Tibial nerve (tissue), 4 donors: ENCODE results near the gene YES1. TPM values are rescaled to one million over a fixed set of nuclear protein-coding genes. Genes with fewer than 3 reads are reported as not detected.
"Not testable (repeated sequence)": the region's sequence is repeated elsewhere in the genome, so short reads cannot be mapped to it uniquely, and the experiment has no call there.

Experiments used
- DNase-seq, 2 donors: peaks; one replicate each; pipeline ENCODE4 v3.0.0-alpha.2; 2019; ENCODE audit warnings: low spot score in 2 of 2
- H3K27ac ChIP-seq, 4 donors: fragments of 200-600 bp; sonication (generic) in 3 of 4; one replicate each; pipeline ENCODE4 v1.5.1; 2017 to 2019; ENCODE audit warnings: mild to moderate bottlenecking in 1 of 4
- H3K27me3 ChIP-seq, 2 donors: fragments of 200-600 bp; sonication (generic) in 1 of 2; one replicate each; pipeline versions ENCODE4 v1.5.1 to v1.6.0; 2017 to 2019
- H3K36me3 ChIP-seq, 3 donors: fragments of 200-600 bp; sonication (generic); one replicate each; pipeline ENCODE4 v1.5.1; 2018 to 2019
- H3K4me1 ChIP-seq, 4 donors: fragments of 200-600 bp; sonication (generic) in 3 of 4; one replicate each; pipeline ENCODE4 v1.5.1; 2017 to 2019
- H3K4me3 ChIP-seq, 4 donors: fragments of 200-600 bp; sonication (generic) in 3 of 4; one replicate each; pipeline ENCODE4 v1.5.1; 2017 to 2019; ENCODE audit warnings: mild to moderate bottlenecking in 1 of 4, moderate library complexity in 1 of 4
- H3K9me3 ChIP-seq, 4 donors: fragments of 200-600 bp; sonication (generic) in 3 of 4; one replicate each; pipeline ENCODE4 v1.5.1; 2017 to 2019
- CTCF ChIP-seq, 5 experiments: fragments of 200-600 bp in 3 of 5; fragments of 450-650 bp in 2 of 5; sonication (generic) in 3 of 5; IDR thresholded peaks; one replicate each; pipeline ENCODE4 v1.5.1; 2016 to 2019; ENCODE audit warnings: antibody characterized with exemption in 5 of 5, mild to moderate bottlenecking in 3 of 5, moderate library complexity in 2 of 5
- EP300 ChIP-seq, 2 donors: sonication (generic); formaldehyde crosslinking; IDR thresholded peaks; one replicate each; pipeline ENCODE4 v1.6.1; 2017; ENCODE audit warnings: antibody characterized with exemption in 2 of 2, mild to moderate bottlenecking in 1 of 2
- POLR2A ChIP-seq, 2 donors: fragments of 450-650 bp; IDR thresholded peaks; one replicate each; pipeline ENCODE4 v1.6.1; 2017; ENCODE audit warnings: antibody characterized with exemption in 2 of 2, mild to moderate bottlenecking in 2 of 2, moderate library complexity in 2 of 2
- WGBS, 2 donors: methylation state at CpG; one replicate each; pipeline ENCODE4 v1.1.5; 2018; 5-methylcytosine and 5-hydroxymethylcytosine counted together
- total RNA-seq, 4 donors: library from RNA; depleted of rRNA; stranded (reverse); fragments of >200 nt; gene quantifications; one replicate each; pipeline ENCODE4 v1.1.0, GENCODE V29; 2016

YES1 gene
- total RNA-seq, 4 donors from 2014 or later = 47.5 to 73.0 (median 59.1) TPM

DNA sequence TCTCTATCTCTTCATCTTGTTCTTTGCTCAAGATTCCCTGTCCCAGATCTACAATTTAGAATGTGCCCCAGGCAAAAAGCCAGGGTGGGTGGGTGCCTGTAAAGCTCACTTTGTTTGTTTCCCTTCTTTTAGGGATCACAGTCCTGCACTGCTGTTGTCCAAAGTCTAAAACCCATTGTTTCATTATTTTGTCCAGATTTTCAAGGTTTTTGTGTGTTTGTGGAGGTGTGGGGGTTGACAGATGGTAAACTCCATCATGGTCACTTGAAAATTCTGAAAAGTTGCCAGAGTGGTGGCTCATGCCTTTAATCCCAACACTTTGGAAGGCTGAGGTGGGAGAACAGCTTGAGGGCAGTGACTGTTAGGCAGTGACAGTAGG lies 41.5 kb downstream of the YES1 start:
- no peak for DNase-seq
- H3K4me1 ChIP-seq = no peaks in the 10 kb centered on the region
- no peaks in the 10 kb centered on the region for H3K27me3 ChIP-seq
- H3K9me3 ChIP-seq = no peaks in the 10 kb centered on the region
- H3K27ac ChIP-seq = no peak overlapping the region
- TF ChIP-seq POLR2A (IDR thresholded peaks at IDR 0.05) (no peak), EP300 (IDR thresholded peaks at IDR 0.05) (no peak), CTCF (IDR thresholded peaks at IDR 0.05) (no peak)
- H3K36me3 ChIP-seq = no peaks in the 10 kb centered on the region
- H3K4me3 ChIP-seq = no peak overlapping the region

DNA sequence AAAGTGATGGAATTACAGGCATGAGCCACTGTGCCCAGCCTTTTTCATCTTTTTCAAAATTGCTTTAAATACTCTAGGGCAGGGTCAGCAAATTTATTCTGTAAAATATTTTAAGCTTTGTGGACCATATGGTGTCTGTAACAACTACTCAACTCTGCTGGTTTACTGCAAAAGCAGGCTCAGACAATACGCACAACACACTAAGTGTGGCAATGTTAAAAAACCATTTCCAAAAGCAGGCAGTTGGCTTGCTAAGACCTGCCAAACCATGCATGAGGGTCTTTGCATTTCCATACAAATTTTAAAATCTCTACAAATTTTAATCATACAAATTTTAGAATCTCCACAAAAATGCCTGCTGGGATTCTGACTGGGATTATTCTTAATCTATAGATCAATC lies 44.1 kb downstream of the YES1 start:
- TF ChIP-seq CTCF (IDR thresholded peaks at IDR 0.05) = no peak
- TF ChIP-seq POLR2A (IDR thresholded peaks at IDR 0.05) = no peak
- no peak for TF ChIP-seq EP300 (IDR thresholded peaks at IDR 0.05)
- WGBS, 2 donors = 97 to 100% methylated on average over 1 of the region's 1 CpG
- Histone ChIP-seq H3K4me1 (peaks cover 0 to 4% (median 0%) of the 10 kb centered on the region in 4 donors), H3K4me3 (no peak overlapping the region), H3K27ac (no peak overlapping the region), H3K36me3 (no peaks in the 10 kb centered on the region), H3K27me3 (no peaks in the 10 kb centered on the region), H3K9me3 (no peaks in the 10 kb centered on the region)
- DNase-seq = no peak

DNA sequence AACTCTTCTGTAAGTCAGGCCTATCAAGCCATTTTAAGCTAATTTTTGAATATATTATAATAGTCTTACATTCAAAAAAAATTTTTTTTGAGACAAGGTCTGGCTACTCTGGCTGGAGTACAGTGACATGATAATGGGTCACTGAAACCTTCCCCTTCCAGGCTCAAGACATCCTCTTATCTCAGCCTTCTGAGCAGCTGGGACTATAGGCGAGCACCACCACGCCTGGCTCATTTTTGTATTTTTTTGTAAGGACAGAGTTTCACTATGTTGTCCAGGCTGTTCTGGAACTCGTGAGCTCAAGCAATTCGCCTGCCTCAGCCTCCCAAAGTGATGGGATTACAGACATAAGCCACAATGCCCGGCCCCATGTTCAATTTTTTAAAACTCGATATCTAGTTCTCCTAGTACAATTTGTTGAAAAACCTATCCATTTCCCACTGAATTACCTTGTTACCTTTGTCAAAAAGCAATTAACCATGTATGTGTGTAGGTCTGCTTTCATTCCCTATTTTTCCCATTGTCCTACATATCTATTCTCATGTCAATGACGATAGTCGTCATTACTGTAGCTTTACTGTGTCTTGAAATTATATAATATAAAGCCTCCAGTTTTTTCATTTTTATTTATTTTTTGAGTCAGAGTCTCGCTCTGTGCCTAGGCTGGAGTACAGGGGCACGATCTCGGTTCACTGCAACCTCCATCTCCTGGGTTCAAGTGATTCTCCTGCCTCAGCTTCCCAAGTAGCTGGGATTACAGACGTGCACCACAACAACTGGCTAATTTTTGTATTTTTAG lies 44.8 kb downstream of the YES1 start:
- Histone ChIP-seq H3K27me3 (no peaks in the 10 kb centered on the region), H3K27ac (no peak overlapping the region), H3K9me3 (no peaks in the 10 kb centered on the region), H3K4me1 (peaks cover 0 to 4% (median 0%) of the 10 kb centered on the region in 4 donors), H3K36me3 (no peaks in the 10 kb centered on the region), H3K4me3 (no peak overlapping the region)
- DNase-seq = no peak
- WGBS, 2 donors = 92 to 94% methylated on average over 12 of the region's 12 CpGs
- TF ChIP-seq POLR2A (IDR thresholded peaks at IDR 0.05) (no peak), EP300 (IDR thresholded peaks at IDR 0.05) (no peak)

- DNase-seq = no peak
- peaks cover 0 to 4% (median 0%) of the 10 kb centered on the region in 4 donors for H3K4me1 ChIP-seq
- H3K9me3 ChIP-seq = no peaks in the 10 kb centered on the region
- H3K27me3 ChIP-seq = no peaks in the 10 kb centered on the region
- H3K27ac ChIP-seq = no peak overlapping the region
- 87 to 95% methylated on average over 1 of the region's 1 CpG for WGBS, 2 donors
- H3K4me3 ChIP-seq = no peak overlapping the region
- TF ChIP-seq POLR2A (IDR thresholded peaks at IDR 0.05) = no peak
- TF ChIP-seq CTCF (IDR thresholded peaks at IDR 0.05) = no peak
- no peak for TF ChIP-seq EP300 (IDR thresholded peaks at IDR 0.05)
- H3K36me3 ChIP-seq = no peaks in the 10 kb centered on the region
Measured at GRCh38 chr18:766550-766860, 45.5 kb downstream of the YES1 start.

DNA sequence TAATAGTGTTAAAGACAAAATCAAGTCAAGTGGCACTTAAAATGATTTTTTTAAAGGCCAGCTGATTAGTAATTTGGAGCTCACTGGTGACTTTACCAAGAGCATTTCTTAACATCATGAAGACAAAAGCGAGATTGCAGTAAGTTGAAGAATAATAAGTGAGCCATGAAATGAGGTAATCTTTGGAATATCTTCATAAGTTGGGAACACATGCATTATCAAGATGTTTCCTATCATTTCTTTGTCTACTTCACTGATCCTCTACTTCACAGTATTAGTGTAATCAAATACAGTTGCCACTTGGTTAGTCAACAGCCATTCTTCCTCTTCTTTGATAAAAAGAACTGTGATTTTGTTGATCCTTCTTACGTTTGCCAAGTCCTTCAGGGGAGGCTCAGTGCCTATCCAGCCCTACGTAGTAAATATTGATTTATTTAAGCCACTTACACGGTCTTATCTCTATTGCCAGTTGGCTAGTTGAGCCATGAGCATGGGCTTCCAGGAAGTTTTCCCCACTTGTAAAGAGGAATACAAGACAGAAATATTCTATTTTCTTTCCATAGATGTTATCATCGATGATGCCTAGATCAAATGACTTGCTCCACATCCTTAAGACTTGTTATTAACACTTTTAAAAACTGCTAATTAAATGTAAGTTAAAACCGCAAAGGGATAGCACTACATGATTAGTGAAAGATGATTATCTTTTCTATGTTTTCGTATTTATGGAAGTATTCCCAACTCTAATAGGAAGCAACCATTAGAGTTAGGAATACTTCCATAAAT lies 46.1 kb downstream of the YES1 start:
- TF ChIP-seq EP300 (IDR thresholded peaks at IDR 0.05) (no peak), POLR2A (IDR thresholded peaks at IDR 0.05) (no peak), CTCF (IDR thresholded peaks at IDR 0.05) (no peak)
- H3K4me3 ChIP-seq = no peak overlapping the region
- H3K27me3 ChIP-seq = no peaks in the 10 kb centered on the region
- no peak overlapping the region for H3K27ac ChIP-seq
- DNase-seq = no peak
- H3K36me3 ChIP-seq = no peaks in the 10 kb centered on the region
- peaks cover 0 to 4% (median 0%) of the 10 kb centered on the region in 4 donors for H3K4me1 ChIP-seq
- 86 to 88% methylated on average over 7 of the region's 7 CpGs for WGBS, 2 donors
- no peaks in the 10 kb centered on the region for H3K9me3 ChIP-seq

- DNase-seq, H3K27me3 ChIP-seq, H3K4me3 ChIP-seq, H3K4me1 ChIP-seq, H3K9me3 ChIP-seq, H3K27ac ChIP-seq, H3K36me3 ChIP-seq: not testable (repeated sequence)
- 98 to 99% methylated on average over 4 of the region's 4 CpGs for WGBS, 2 donors
Measured at GRCh38 chr18:759864-760263, 52.2 kb downstream of the YES1 start.
